ENCODE measurements around the gene DLX2.

Gene DLX2

GRCh38 chr2:172053486-172053885 lies 49.2 kb downstream of the DLX2 start:
- DNase-seq (ENCODE audit: low read depth) = no peak

GRCh38 chr2:172052000-172052983 lies 50.4 kb downstream of the DLX2 start:
- no peak for DNase-seq (ENCODE audit: low read depth)

GRCh38 chr2:172050479-172051125 lies 52.1 kb downstream of the DLX2 start:
- DNase-seq (ENCODE audit: low read depth) = no peak

- no peak for DNase-seq (ENCODE audit: low read depth)
Observed at GRCh38 chr2:172049567-172050120, 53.1 kb downstream of the DLX2 start.

Measured in activated T-helper 1 cell treated with Interleukin-2 at 50 U/mL for 16 hours (primary cell).